Stimulated activated CD4-positive, alpha-beta T cell treated with anti-CD3 and anti-CD28 coated beads, Interleukin-15, amount 100 ng/mL, for 1 hour (primary cell): ENCODE data around the gene ROCK1.

ENCODE experiments used
- DNase-seq, 2 donors: peaks; one replicate each; pipeline ENCODE4 v3.0.0-alpha.2; 2020; ENCODE audit warnings: low read depth in 1 of 2, low spot score in 1 of 2

The ROCK1 gene

DNA sequence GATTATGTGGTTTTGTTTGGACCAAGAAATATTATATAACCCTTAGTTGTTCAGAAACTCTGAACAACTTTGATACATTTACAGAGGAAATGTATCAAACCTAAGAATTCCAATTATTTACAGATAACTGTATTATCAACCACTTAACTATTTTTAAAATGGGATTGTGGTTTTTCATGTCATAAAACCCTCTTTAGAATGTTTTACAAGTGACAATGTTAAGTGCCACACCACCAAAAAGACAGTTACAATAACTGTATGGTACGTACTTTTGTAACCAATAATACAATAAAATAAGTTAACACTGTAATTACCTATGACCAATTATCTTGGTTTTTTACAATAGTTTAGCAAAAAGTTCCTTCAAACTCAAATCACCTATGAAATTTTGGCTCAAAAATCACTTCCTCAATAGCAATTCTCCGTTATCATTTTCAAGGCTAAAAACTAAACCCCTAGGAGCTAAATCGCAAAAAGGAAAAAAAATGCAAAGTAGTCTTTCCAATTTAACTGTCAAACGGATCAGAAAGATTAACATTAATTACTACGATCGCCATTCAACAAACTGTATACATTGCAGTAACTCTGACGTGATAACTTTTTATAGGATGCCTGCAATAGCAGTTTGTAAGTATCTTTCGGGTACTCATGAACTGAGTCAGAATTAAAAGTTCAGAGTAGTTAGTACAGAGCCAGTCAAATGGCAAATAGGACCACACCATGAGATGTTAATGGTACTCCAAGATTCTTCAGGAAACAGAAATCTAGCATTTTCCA, 1.5 kb downstream of the ROCK1 start:
- no peak for DNase-seq

- DNase-seq = no peak
Observed at GRCh38 chr18:21105936-21106335, 5.7 kb downstream of the ROCK1 start.

DNA sequence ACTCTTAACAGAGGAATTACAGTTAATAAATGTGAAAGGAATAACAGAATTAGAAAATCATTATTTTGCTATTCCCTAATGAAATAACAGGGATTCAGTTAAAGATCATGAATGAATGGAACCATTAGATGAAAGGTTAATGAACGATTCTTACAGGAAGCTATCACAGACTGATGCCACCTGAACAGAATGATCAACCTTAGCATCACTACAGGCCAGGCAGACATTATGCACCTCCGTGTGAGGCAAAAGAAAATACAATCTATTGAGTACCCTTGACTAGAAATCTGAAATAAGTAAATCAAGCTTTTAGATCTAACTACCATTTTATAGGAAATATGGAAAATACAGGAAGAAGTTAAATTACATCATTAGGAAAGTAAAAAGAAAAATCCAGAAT, 10.4 kb downstream of the ROCK1 start:
- no peak for DNase-seq

GRCh38 chr18:21100678-21101077, 10.9 kb downstream of the ROCK1 start:
- DNase-seq = no peak

GRCh38 chr18:21100146-21100545, 11.5 kb downstream of the ROCK1 start:
- no peak for DNase-seq

DNA sequence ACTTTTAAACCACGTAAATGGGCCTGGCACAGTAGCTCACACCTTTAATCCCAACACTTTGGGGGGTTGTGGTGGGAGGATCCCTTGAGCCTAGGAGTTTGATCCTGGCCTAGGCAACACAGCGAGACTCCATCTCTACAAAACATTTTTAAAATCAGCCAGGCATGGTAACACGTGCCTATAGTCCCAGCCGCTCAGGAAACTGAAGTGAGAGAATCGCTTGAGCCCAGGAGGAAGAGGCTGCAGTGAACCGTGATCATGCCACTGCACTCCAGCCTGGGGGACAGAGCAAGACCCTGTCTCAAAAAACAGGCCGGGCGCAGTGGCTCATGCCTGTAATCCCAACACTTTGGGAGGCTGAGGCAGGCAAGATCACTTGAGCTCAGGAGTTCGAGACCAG, 12.2 kb downstream of the ROCK1 start:
- no peak for DNase-seq

DNA sequence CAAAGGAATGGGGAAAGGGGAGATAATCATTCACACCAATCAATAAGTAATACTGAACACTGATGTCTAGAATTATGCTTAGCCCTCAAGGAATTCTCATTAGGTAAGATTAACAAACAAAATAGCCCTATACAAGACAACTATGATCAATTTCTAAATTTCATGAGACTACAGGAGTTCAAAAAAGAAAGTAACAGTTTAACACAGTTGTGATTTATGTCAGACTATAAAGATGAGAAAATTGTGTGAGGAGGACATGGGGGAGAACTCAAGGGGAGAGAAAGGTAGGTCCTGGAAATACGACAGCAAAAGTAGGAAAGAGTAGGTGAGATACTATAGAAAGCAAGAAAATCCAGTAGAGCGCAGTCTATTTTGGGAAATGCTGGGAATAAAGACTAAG, 14.9 kb downstream of the ROCK1 start:
- no peak for DNase-seq

DNA sequence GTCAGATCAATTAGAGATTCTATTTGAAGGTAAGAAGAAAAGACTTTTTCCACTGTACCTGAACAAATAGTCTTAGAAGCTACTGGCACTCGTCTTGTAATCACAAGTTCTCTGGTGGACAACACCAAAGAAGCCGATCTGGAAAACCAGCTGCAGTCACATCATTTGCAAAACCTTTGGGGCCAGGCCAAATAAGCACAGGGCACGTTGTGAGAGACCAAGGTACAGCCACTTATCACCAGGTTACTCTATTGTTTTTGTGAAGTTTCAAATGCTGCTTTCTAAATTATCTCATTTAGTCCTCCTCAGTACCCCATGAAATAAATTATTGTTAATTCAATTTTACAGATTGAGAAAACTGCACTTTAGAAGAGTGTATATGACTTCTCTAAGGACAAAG, 18.5 kb downstream of the ROCK1 start:
- no peak for DNase-seq

GRCh38 chr18:21090680-21091079, 20.9 kb downstream of the ROCK1 start:
- DNase-seq = no peak

DNA sequence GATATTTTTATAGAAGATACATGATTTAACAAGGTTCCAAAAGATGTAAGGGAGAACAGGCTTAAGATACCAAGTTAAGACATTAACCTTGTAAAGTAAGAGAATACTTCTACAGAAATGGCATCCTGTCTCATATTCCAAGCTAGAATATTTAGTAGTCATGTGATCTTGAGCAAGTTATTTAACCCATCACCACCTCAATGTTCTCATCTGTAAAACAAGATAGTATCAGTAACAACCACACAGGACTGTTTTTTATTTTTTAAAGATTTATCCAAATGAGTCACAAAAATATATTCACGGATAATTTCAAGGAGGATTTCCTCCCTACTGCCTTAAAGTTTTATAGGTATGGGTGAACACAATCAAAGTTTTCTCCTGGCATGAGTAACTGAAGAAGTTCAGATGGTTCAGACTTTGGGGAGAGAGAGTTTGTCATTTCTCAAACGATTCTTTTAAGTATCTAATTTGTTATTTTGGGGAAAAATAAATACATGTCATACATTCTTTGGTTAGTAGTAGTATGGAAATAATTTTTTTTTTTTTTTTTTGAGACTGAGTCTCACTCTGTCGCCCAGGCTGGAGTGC, 25.9 kb downstream of the ROCK1 start:
- DNase-seq = no peak

DNA sequence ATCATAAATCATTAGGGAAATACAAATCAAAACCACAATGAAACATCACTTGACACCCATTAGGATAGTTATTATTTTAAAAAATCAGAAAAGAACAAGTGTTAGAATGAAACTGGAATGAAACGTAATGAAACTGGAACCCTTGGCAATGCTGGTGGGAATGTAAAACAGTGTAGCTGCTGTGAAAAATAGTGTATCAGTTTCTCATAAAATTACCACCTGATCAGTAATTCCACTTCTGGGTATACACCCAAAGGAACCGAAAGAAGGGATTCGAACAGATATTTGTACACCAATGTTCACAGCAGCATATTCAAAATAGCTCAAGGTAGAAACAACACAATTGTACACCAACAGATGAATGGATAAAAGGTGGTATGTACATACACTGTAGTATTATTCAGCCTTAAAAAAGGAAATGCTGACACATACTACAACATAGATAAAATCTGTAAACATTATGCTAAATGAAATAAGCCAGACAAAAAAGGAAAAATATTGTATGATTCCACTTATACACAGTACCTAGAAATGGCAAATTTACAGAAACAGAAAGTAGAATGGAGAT, 27.0 kb downstream of the ROCK1 start:
- no peak for DNase-seq

DNA sequence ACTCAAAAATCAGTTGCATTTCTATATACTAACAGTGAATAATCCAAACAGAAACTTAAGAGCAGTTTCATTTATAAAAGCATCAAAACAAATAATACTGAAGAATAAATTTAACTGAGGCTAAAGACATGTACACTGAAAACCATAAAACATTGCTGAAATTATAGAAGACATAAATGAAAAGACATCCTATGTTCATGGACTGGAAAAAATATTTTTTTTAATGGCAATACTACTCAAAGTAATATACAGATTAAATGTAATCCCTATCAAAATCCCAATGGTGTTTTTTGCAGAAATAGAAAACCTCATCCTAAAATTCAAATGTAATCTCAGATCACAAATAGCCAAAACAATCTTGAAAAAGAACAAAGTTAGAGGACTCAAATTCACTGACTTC, 28.6 kb downstream of the ROCK1 start:
- DNase-seq = no peak

DNA sequence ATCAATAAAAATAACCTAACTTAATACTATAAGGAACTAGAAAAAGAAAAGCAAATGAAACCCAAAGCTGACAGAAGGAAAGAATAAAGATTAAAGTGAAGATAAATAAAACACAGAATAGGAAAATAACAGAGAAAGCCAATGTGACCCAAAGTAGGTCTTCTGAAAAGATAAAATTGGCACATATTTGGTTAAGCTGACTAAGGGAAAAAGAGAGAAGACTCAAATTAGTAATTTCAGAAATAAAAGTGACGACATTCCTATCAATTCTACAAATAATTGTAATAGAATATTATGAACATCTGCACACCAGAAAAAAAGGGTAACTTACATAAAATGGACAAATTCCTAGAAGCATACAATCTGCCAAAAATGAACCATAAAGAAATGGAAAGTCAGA, 30.2 kb downstream of the ROCK1 start:
- DNase-seq = no peak

GRCh38 chr18:21080576-21080975, 31.0 kb downstream of the ROCK1 start:
- no peak for DNase-seq

DNA sequence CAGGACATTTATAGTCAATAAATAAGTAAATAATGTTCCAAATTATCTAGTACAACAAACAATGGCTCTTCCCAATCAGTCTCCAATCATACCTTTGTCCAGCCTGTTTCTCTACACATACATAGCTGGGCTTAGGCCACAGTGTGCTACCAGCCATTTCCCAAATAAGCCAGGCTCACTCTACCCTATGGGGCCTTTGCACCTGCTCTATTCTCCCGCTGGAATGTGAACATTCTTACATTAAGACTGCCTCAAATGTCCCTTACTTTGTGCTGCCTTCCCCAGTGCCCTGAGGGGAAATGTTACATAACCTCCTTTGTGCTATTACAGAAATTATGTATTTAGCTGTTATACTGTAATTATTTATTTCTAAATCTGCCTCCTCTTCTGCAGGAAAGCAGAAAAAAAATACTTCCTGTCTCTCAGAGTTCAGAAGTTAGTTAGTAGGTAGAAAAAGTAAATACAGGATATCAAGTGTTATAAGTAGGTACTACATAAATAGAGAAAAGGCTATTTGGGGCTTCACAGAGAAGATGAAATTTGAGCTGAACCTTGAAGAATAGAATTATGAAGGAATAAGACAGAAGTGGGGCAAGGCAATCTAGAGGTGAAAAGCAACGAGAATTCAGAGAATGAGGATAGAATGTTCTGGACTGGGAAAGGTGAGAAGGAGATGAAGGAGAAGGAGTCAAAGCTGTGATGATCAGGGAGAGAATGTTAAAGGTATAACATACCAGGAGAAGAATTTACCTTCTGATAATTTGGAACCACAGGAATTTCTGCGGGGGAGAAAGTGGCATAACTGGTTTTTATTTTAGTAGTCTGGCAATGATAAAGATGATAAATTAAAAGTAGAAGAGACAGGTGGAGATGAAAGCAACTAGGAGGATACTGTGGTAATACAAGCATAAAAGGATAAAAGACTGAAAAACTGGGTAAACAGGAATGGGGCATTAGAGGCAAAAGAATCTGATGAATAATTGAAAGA, 37.0 kb downstream of the ROCK1 start:
- no peak for DNase-seq

- DNase-seq = no peak
Observed at GRCh38 chr18:21073180-21073579, 38.4 kb downstream of the ROCK1 start.

- no peak for DNase-seq
Observed at GRCh38 chr18:21071071-21071470, 40.5 kb downstream of the ROCK1 start.

- no peak for DNase-seq
Observed at GRCh38 chr18:21069468-21069867, 42.1 kb downstream of the ROCK1 start.

- DNase-seq = no peak
Observed at GRCh38 chr18:21064347-21064746, 47.3 kb downstream of the ROCK1 start.

DNA sequence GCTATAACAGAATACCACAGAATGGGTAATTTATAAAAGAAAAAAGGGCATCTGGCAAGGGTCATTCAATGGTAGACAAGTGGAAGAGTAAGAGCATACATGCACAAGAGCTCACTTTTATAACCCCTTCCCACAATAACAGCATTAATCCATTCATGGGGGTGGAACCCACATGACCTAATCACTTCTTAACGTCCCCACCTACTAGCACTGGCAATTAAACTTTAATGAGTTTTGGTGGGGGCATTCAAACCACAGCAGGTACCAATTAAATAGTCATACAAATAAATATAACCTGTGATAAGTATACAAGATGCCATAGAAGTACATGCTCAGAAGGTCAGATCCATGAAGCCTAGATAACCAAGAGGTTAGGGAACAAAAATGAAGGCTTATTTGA, 48.6 kb downstream of the ROCK1 start:
- no peak for DNase-seq

DNA sequence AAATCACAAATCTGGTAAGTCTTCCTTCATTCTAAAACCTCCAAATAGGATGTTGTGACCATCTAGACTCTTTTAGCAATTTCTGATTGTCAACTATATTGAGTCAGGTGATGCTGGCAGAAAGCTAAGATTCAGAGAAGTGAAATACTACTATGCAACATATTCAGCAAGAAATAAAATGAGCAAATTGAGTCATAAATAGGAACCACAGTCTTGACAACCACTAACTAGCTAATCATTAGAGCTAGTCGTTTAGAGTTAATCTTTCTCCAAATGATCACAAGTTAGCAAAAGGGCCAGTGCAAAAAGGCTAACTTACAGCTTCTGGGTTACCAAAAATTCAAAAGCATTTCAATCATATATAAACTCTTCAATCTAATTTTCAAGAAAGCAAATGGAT, 54.5 kb downstream of the ROCK1 start:
- no peak for DNase-seq

- DNase-seq = no peak
Observed at GRCh38 chr18:21056545-21056944, 55.1 kb downstream of the ROCK1 start.
